A673 (cell line): Measurements from ENCODE around the gene KRT28.

Experiments used
- EZH2 ChIP-seq: fragments of 200-600 bp; sonication (generic); IDR thresholded peaks from 2 replicates; pipeline ENCODE4 v1.6.1; 2017; ENCODE audit warnings: borderline replicate concordance, low read depth, mild to moderate bottlenecking, mixed read lengths, antibody characterized with exemption, low read length; ENCODE audit not compliant: poor library complexity, severe bottlenecking
- TF ChIP-seq, protein P1 (sequence below): fragments of 300-800, 200-600 bp; sonication (generic); conservative IDR thresholded peaks from 2 replicates; pipeline ENCODE4 v1.5.1; 2017; ENCODE audit warnings: low read depth, mild to moderate bottlenecking, antibody characterized with exemption, low read length, moderate library complexity, mixed read lengths

DNA sequence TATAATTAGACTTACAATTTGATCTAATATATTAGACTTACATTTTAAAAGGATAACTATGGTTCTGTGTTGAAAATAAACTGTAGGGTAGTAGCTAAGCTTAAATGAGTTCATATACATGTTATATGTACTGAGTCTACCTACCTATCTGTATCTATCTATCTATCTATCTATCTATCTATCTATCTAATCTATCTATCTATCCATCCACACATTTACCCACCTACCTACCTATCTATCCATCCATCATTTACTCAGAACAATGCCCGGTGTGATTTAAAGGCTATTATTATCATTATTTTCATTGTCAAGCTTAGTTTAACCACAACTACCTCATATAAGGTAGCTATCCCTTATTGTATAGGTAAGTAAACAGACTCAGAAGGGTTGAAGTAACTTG is 15.6 kb upstream of the KRT28 start:
- TF ChIP-seq, protein P1, sequence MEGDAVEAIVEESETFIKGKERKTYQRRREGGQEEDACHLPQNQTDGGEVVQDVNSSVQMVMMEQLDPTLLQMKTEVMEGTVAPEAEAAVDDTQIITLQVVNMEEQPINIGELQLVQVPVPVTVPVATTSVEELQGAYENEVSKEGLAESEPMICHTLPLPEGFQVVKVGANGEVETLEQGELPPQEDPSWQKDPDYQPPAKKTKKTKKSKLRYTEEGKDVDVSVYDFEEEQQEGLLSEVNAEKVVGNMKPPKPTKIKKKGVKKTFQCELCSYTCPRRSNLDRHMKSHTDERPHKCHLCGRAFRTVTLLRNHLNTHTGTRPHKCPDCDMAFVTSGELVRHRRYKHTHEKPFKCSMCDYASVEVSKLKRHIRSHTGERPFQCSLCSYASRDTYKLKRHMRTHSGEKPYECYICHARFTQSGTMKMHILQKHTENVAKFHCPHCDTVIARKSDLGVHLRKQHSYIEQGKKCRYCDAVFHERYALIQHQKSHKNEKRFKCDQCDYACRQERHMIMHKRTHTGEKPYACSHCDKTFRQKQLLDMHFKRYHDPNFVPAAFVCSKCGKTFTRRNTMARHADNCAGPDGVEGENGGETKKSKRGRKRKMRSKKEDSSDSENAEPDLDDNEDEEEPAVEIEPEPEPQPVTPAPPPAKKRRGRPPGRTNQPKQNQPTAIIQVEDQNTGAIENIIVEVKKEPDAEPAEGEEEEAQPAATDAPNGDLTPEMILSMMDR = no peak
- TF ChIP-seq EZH2 = no peak
